Mesenchymal stem cell (in vitro differentiated cells and primary cell): ENCODE measurements around the gene SLC5A12.

Experiments
- DNase-seq: peaks from one replicate; pipeline ENCODE4 v3.0.0-alpha.2; 2013
- H2AFZ ChIP-seq: one replicate; pipeline ENCODE4 v1.6.1; 2013; ENCODE audit warnings: low read depth, mild to moderate bottlenecking, control low read depth, inconsistent platforms, low read length, moderate library complexity
- H2AK5ac ChIP-seq: 2 replicates; pipeline ENCODE4 v1.6.1; 2013; ENCODE audit warnings: low read length, moderate library complexity, mild to moderate bottlenecking, inconsistent platforms; ENCODE audit not compliant: severe bottlenecking
- H2BK120ac ChIP-seq: one replicate; pipeline ENCODE4 v1.6.1; 2013; ENCODE audit warnings: low read depth, mild to moderate bottlenecking, inconsistent platforms, low read length, moderate library complexity
- H2BK12ac ChIP-seq, 2 experiments: one replicate each; pipeline ENCODE4 v1.6.1; 2013; ENCODE audit warnings: inconsistent platforms in 2 of 2, low read length in 2 of 2, mild to moderate bottlenecking in 2 of 2, moderate library complexity in 2 of 2, control low read depth in 1 of 2
- H2BK15ac ChIP-seq: one replicate; pipeline ENCODE4 v1.6.1; 2013; ENCODE audit warnings: mild to moderate bottlenecking, low read depth, inconsistent platforms; ENCODE audit not compliant: poor library complexity, severe bottlenecking
- H2BK5ac ChIP-seq: 2 replicates; pipeline ENCODE4 v1.6.1; 2013; ENCODE audit warnings: low read depth, mild to moderate bottlenecking, low read length, control low read depth, inconsistent platforms; ENCODE audit not compliant: poor library complexity, severe bottlenecking
- H3K14ac ChIP-seq, 2 experiments: one replicate each; pipeline ENCODE4 v1.6.1; 2013; ENCODE audit warnings: inconsistent platforms in 2 of 2, low read length in 2 of 2, control low read depth in 1 of 2, mild to moderate bottlenecking in 1 of 2, moderate library complexity in 1 of 2
- H3K18ac ChIP-seq, 2 experiments: one replicate each; pipeline ENCODE4 v1.6.1; 2013; ENCODE audit warnings: inconsistent platforms in 2 of 2, low read length in 2 of 2, control low read depth in 1 of 2, low read depth in 1 of 2, mild to moderate bottlenecking in 1 of 2
- H3K23ac ChIP-seq, 2 experiments: one replicate each; pipeline ENCODE4 v1.6.1; 2013; ENCODE audit warnings: inconsistent platforms in 2 of 2, low read length in 2 of 2, mild to moderate bottlenecking in 2 of 2, moderate library complexity in 2 of 2, control low read depth in 1 of 2
- H3K27ac ChIP-seq: 2 replicates; pipeline ENCODE4 v1.5.1; 2013; ENCODE audit warnings: mild to moderate bottlenecking, moderate library complexity, low read length, control low read depth, inconsistent platforms; ENCODE audit not compliant: poor library complexity, severe bottlenecking
- H3K27me3 ChIP-seq, 2 experiments: 2 replicates each; pipeline versions ENCODE4 v1.6.1 to v1.7.0; 2013; ENCODE audit warnings: low read length in 2 of 2, mild to moderate bottlenecking in 2 of 2, moderate library complexity in 2 of 2, control low read depth in 1 of 2, inconsistent platforms in 1 of 2; ENCODE audit not compliant: control insufficient read depth in 1 of 2, insufficient read depth in 1 of 2
- H3K36me3 ChIP-seq, 2 experiments: 2 replicates each; pipeline versions ENCODE4 v1.6.1 to v1.7.0; 2013; ENCODE audit warnings: low read length in 2 of 2, control low read depth in 1 of 2, inconsistent platforms in 1 of 2, low read depth in 1 of 2, mild to moderate bottlenecking in 1 of 2; ENCODE audit not compliant: insufficient read depth in 2 of 2, control insufficient read depth in 1 of 2
- H3K4ac ChIP-seq, 2 experiments: one replicate each; pipeline ENCODE4 v1.6.1; 2013; ENCODE audit warnings: inconsistent platforms in 2 of 2, low read length in 2 of 2, mild to moderate bottlenecking in 2 of 2, moderate library complexity in 2 of 2, control low read depth in 1 of 2, low read depth in 1 of 2
- H3K4me1 ChIP-seq: 2 replicates; pipeline ENCODE4 v1.6.1; 2013; ENCODE audit warnings: low read depth, low read length, control low read depth; ENCODE audit not compliant: control insufficient read depth, insufficient read depth
- H3K4me2 ChIP-seq: 2 replicates; pipeline ENCODE4 v1.6.1; 2013; ENCODE audit warnings: low read length, mild to moderate bottlenecking, inconsistent platforms; ENCODE audit not compliant: poor library complexity, severe bottlenecking
- H3K4me3 ChIP-seq, 2 experiments: 2 replicates each; pipeline versions ENCODE4 v1.5.1 to v1.7.0; 2013; ENCODE audit warnings: low read length in 2 of 2, mild to moderate bottlenecking in 2 of 2, control low read depth in 1 of 2, low read depth in 1 of 2; ENCODE audit not compliant: insufficient read depth in 1 of 2
- H3K79me1 ChIP-seq: replicated peaks from 2 replicates; pipeline ENCODE4 v1.6.1; 2013; ENCODE audit warnings: mild to moderate bottlenecking, control low read depth, low read length, inconsistent platforms; ENCODE audit not compliant: poor library complexity, severe bottlenecking
- H3K9ac ChIP-seq: 2 replicates; pipeline ENCODE4 v1.7.0; 2013; ENCODE audit warnings: mild to moderate bottlenecking, low read length, moderate library complexity
- H3K9me3 ChIP-seq: 2 replicates; pipeline ENCODE4 v1.7.0; 2013; ENCODE audit warnings: mild to moderate bottlenecking, low read length; ENCODE audit not compliant: control insufficient read depth
- H4K8ac ChIP-seq: one replicate; pipeline ENCODE4 v1.6.1; 2013; ENCODE audit warnings: inconsistent platforms, mild to moderate bottlenecking, low read length, moderate library complexity
- H4K91ac ChIP-seq: one replicate; pipeline ENCODE4 v1.6.1; 2013; ENCODE audit warnings: mild to moderate bottlenecking, low read length, inconsistent platforms
- WGBS: methylation state at CpG from one replicate; pipeline ENCODE4 v1.1.7; 2013; ENCODE audit warnings: mixed read lengths; 5-methylcytosine and 5-hydroxymethylcytosine counted together

The SLC5A12 gene

GRCh38 chr11:26687351-26687750 lies 34.5 kb downstream of the SLC5A12 start:
- Histone ChIP-seq H3K9ac (no peak overlapping the region), H3K27me3 (no peaks in the 10 kb centered on the region), H3K36me3 (no peaks in the 10 kb centered on the region), H3K4me2 (no peak overlapping the region), H3K4me3 (no peak overlapping the region), H4K8ac (no peak overlapping the region), H3K18ac (no peak overlapping the region), H2AFZ (no peak overlapping the region), H3K27ac (no peak overlapping the region), H4K91ac (no peak overlapping the region), H3K9me3 (no peaks in the 10 kb centered on the region), H3K79me1 (no peaks in the 10 kb centered on the region), H2BK120ac (no peak overlapping the region), H3K23ac (no peak overlapping the region), H2BK12ac (no peak overlapping the region), H3K4ac (no peak overlapping the region), H2BK5ac (no peak overlapping the region), H3K4me1 (no peaks in the 10 kb centered on the region), H2AK5ac (no peak overlapping the region), H2BK15ac (no peak overlapping the region), H3K14ac (no peak overlapping the region)
- WGBS = no CpG with 5 or more reads among the region's 1 CpG
- DNase-seq = no peak

- Histone ChIP-seq H3K14ac (no peak overlapping the region), H2BK5ac (no peak overlapping the region), H3K27ac (no peak overlapping the region), H2AFZ (no peak overlapping the region), H3K18ac (no peak overlapping the region), H3K27me3 (no peaks in the 10 kb centered on the region), H2BK120ac (no peak overlapping the region), H2AK5ac (no peak overlapping the region), H3K79me1 (no peaks in the 10 kb centered on the region), H3K23ac (no peak overlapping the region), H3K4me1 (no peaks in the 10 kb centered on the region), H4K8ac (no peak overlapping the region), H3K4me3 (no peak overlapping the region), H2BK12ac (no peak overlapping the region), H3K4me2 (no peak overlapping the region), H2BK15ac (no peak overlapping the region), H4K91ac (no peak overlapping the region), H3K9ac (no peak overlapping the region), H3K4ac (no peak overlapping the region), H3K9me3 (no peaks in the 10 kb centered on the region), H3K36me3 (no peaks in the 10 kb centered on the region)
- DNase-seq = no peak
These were observed 44.3 kb downstream of the SLC5A12 start for GRCh38 chr11:26677566-26677965.

DNA sequence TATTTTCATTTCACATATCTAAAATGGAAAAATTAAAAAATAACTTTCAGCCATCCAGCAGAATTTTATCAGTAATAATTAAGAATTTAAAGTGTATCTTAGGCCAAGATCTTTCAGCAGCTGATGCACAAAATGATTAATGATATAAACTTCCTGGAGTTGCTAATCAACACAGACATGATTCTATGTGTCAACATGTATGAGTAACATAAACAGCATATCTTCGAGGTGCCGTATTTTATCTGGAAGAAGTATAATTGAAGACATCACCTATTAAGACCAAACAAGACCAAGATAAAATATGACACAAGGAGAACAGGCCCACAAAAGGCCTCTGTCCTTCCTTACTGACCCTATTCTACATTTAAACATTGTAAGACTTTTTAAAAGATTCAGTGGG lies 45.2 kb downstream of the SLC5A12 start:
- H3K18ac ChIP-seq = no peak overlapping the region
- H2BK5ac ChIP-seq = no peak overlapping the region
- no peak overlapping the region for H3K4me2 ChIP-seq
- no peak overlapping the region for H4K8ac ChIP-seq
- H3K9me3 ChIP-seq = no peaks in the 10 kb centered on the region
- H3K9ac ChIP-seq = no peak overlapping the region
- H3K4me3 ChIP-seq = no peak overlapping the region
- no peak overlapping the region for H2BK120ac ChIP-seq
- H3K79me1 ChIP-seq = no peaks in the 10 kb centered on the region
- no peak overlapping the region for H3K27ac ChIP-seq
- no peaks in the 10 kb centered on the region for H3K4me1 ChIP-seq
- H2BK15ac ChIP-seq = no peak overlapping the region
- no peak overlapping the region for H3K4ac ChIP-seq
- peak; percentile 4 for DNase-seq
- no peak overlapping the region for H2AK5ac ChIP-seq
- WGBS = 46% methylated on average over 2 of the region's 2 CpGs
- no peak overlapping the region for H3K14ac ChIP-seq
- H3K36me3 ChIP-seq = no peaks in the 10 kb centered on the region
- H3K23ac ChIP-seq = no peak overlapping the region
- H2BK12ac ChIP-seq = no peak overlapping the region
- no peaks in the 10 kb centered on the region for H3K27me3 ChIP-seq
- no peak overlapping the region for H2AFZ ChIP-seq
- H4K91ac ChIP-seq = no peak overlapping the region

DNA sequence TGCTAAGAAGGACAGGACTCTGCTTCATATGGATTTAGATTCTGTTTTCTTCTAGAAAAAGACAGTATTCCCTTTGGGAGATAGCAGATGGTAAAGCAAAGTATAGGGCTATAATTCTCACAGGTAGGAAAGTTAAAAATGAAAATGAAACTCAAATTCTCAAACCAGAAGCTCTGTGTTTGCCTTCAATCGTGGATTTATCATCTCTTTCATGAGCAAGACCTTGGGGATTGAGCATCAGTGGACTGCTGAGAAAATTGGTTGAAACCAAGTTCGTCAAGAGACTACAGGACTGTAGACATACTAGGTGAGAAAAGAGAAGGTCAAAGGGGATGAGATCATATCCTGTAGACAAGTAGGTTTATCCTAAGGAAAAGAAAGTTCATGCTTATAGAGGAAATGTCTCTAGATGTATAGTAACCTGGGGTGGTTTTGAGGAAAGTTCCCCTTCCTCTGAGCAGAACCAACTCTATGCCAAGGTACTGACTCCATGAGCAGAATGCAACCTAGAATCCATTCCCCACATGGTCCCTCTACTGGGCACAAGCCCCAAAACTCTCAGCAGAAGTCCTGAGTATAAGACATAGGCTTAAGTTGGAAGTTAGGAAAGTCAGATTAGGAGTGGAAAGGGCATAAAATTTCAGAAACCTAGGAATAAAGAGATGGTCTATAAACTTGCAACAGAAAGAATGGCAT lies 46.5 kb downstream of the SLC5A12 start:
- Histone ChIP-seq H4K8ac (no peak overlapping the region), H4K91ac (no peak overlapping the region), H3K27me3 (no peaks in the 10 kb centered on the region), H3K4me1 (no peaks in the 10 kb centered on the region), H2BK120ac (no peak overlapping the region), H3K36me3 (no peaks in the 10 kb centered on the region), H2AFZ (no peak overlapping the region), H2BK15ac (no peak overlapping the region), H3K9ac (no peak overlapping the region), H2BK12ac (no peak overlapping the region), H3K14ac (no peak overlapping the region), H3K27ac (no peak overlapping the region), H3K23ac (no peak overlapping the region), H2BK5ac (no peak overlapping the region), H3K79me1 (no peaks in the 10 kb centered on the region), H3K18ac (no peak overlapping the region), H3K4me3 (no peak overlapping the region), H2AK5ac (no peak overlapping the region), H3K4ac (no peak overlapping the region), H3K4me2 (no peak overlapping the region), H3K9me3 (no peaks in the 10 kb centered on the region)
- WGBS = 78% methylated on average over 2 of the region's 2 CpGs
- DNase-seq = no peak
